ENCODE measurements around the gene LMO2.
A peak's percentile ranks its signal among the peaks of the same experiment; 100 is the strongest.
"Not testable (repeated sequence)": the region's sequence is repeated elsewhere in the genome, so short reads cannot be mapped to it uniquely, and the experiment has no call there.

LMO2 gene

GRCh38 chr11:33926671-33927552 is 35.0 kb upstream of the LMO2 start:
- TF ChIP-seq JUND (IDR thresholded peaks at IDR 0.05; ENCODE audit: low read depth): no peak
- DNase-seq (ENCODE audit: low read depth in 1 of 2, low spot score in 1 of 2): no peak
- in situ Hi-C loops (cut with HindIII; ENCODE audit: low pct_unique_long_range_greater_than_20kb, low sequenced_read_pairs): no loop called here

GRCh38 chr11:33924341-33924740 is 32.5 kb upstream of the LMO2 start:
- in situ Hi-C loops (cut with HindIII; ENCODE audit: low pct_unique_long_range_greater_than_20kb, low sequenced_read_pairs): no loop called here
- no peak for TF ChIP-seq JUND (IDR thresholded peaks at IDR 0.05; ENCODE audit: low read depth)
- DNase-seq (ENCODE audit: low read depth in 1 of 2, low spot score in 1 of 2): no peak

- TF ChIP-seq JUND (IDR thresholded peaks at IDR 0.05; ENCODE audit: low read depth): no peak
- DNase-seq (ENCODE audit: low read depth in 1 of 2, low spot score in 1 of 2): no peak
- in situ Hi-C loops (cut with HindIII; ENCODE audit: low pct_unique_long_range_greater_than_20kb, low sequenced_read_pairs): no loop called here
These were observed 31.8 kb upstream of the LMO2 start for GRCh38 chr11:33923626-33924025.

GRCh38 chr11:33920838-33921613 is 29.1 kb upstream of the LMO2 start:
- no peak for TF ChIP-seq JUND (IDR thresholded peaks at IDR 0.05; ENCODE audit: low read depth)
- in situ Hi-C loops (cut with HindIII; ENCODE audit: low pct_unique_long_range_greater_than_20kb, low sequenced_read_pairs): no loop called here

GRCh38 chr11:33919645-33920044 is 27.8 kb upstream of the LMO2 start:
- in situ Hi-C loops (cut with HindIII; ENCODE audit: low pct_unique_long_range_greater_than_20kb, low sequenced_read_pairs): no loop called here
- DNase-seq (ENCODE audit: low read depth in 1 of 2, low spot score in 1 of 2): no peak
- no peak for TF ChIP-seq JUND (IDR thresholded peaks at IDR 0.05; ENCODE audit: low read depth)

More at GRCh38 chr11:33920838-33921613, 29.1 kb upstream of the LMO2 start:
- DNase-seq (ENCODE audit: low read depth in 1 of 2, low spot score in 1 of 2): no peak

- in situ Hi-C loops (cut with HindIII; ENCODE audit: low pct_unique_long_range_greater_than_20kb, low sequenced_read_pairs); DNase-seq (ENCODE audit: low read depth in 1 of 2, low spot score in 1 of 2): not testable (repeated sequence)
These were observed 25.5 kb upstream of the LMO2 start for GRCh38 chr11:33917402-33917801.

GRCh38 chr11:33916736-33917135 is 24.9 kb upstream of the LMO2 start:
- in situ Hi-C loops (cut with HindIII; ENCODE audit: low pct_unique_long_range_greater_than_20kb, low sequenced_read_pairs): no loop called here
- no peak for DNase-seq (ENCODE audit: low read depth in 1 of 2, low spot score in 1 of 2)
- TF ChIP-seq JUND (IDR thresholded peaks at IDR 0.05; ENCODE audit: low read depth): no peak

GRCh38 chr11:33915526-33915925 is 23.6 kb upstream of the LMO2 start:
- DNase-seq (ENCODE audit: low read depth in 1 of 2, low spot score in 1 of 2): no peak
- in situ Hi-C loops (cut with HindIII; ENCODE audit: low pct_unique_long_range_greater_than_20kb, low sequenced_read_pairs): no loop called here
- TF ChIP-seq JUND (IDR thresholded peaks at IDR 0.05; ENCODE audit: low read depth): no peak

GRCh38 chr11:33913991-33914390 is 22.1 kb upstream of the LMO2 start:
- TF ChIP-seq JUND (IDR thresholded peaks at IDR 0.05; ENCODE audit: low read depth): no peak
- DNase-seq (ENCODE audit: low read depth in 1 of 2, low spot score in 1 of 2): no peak
- in situ Hi-C loops (cut with HindIII; ENCODE audit: low pct_unique_long_range_greater_than_20kb, low sequenced_read_pairs): no loop called here

- peak in 1 of 2 experiments; percentile 21 for DNase-seq (ENCODE audit: low read depth in 1 of 2, low spot score in 1 of 2)
- in situ Hi-C loops (cut with HindIII; ENCODE audit: low pct_unique_long_range_greater_than_20kb, low sequenced_read_pairs): no loop called here
- no peak for TF ChIP-seq JUND (IDR thresholded peaks at IDR 0.05; ENCODE audit: low read depth)
These were observed 20.8 kb upstream of the LMO2 start for GRCh38 chr11:33912405-33913361.

GRCh38 chr11:33910958-33911339 is 19.1 kb upstream of the LMO2 start:
- in situ Hi-C loops (cut with HindIII; ENCODE audit: low pct_unique_long_range_greater_than_20kb, low sequenced_read_pairs): no loop called here
- TF ChIP-seq JUND (IDR thresholded peaks at IDR 0.05; ENCODE audit: low read depth): no peak
- DNase-seq (ENCODE audit: low read depth in 1 of 2, low spot score in 1 of 2): no peak

GRCh38 chr11:33910296-33910957 is 18.6 kb upstream of the LMO2 start:
- in situ Hi-C loops (cut with HindIII; ENCODE audit: low pct_unique_long_range_greater_than_20kb, low sequenced_read_pairs): no loop called here
- no peak for TF ChIP-seq JUND (IDR thresholded peaks at IDR 0.05; ENCODE audit: low read depth)
- DNase-seq (ENCODE audit: low read depth in 1 of 2, low spot score in 1 of 2): no peak
